Neural cell (in vitro differentiated cells): ENCODE results near the gene ACVR1B. TPM values are rescaled to one million over a fixed set of nuclear protein-coding genes. Genes with fewer than 3 reads are reported as not detected.

ENCODE experiments used
- H2AFZ ChIP-seq: fragments of 200-600, 300-800 bp; sonication (generic), shearing (Covaris generic); 2 replicates; pipeline ENCODE4 v1.6.0; 2014; ENCODE audit warnings: low read depth, mild to moderate bottlenecking, antibody characterized with exemption, low read length, moderate library complexity
- H3F3A ChIP-seq: fragments of 200-600 bp; shearing (Covaris generic); 2 replicates; pipeline ENCODE4 v1.6.1; 2016; ENCODE audit warnings: mild to moderate bottlenecking, moderate library complexity, mixed read lengths, antibody characterized with exemption, low read length; ENCODE audit not compliant: insufficient read depth, poor library complexity, severe bottlenecking
- H3K27ac ChIP-seq: fragments of 200-600, 300-800 bp; sonication (generic), shearing (Covaris generic); 2 replicates; pipeline ENCODE4 v1.5.1; 2014; ENCODE audit warnings: mild to moderate bottlenecking, low read length, moderate library complexity
- H3K27me3 ChIP-seq: fragments of 300-800, 200-600 bp; sonication (generic), shearing (Covaris generic); 2 replicates; pipeline ENCODE4 v1.6.0; 2014; ENCODE audit warnings: mild to moderate bottlenecking, low read depth, low read length, moderate library complexity; ENCODE audit not compliant: insufficient read depth
- H3K36me3 ChIP-seq: fragments of 300-800, 200-600 bp; sonication (generic), shearing (Covaris generic); 2 replicates; pipeline ENCODE4 v1.5.1; 2014; ENCODE audit warnings: mild to moderate bottlenecking, antibody characterized with exemption, low read length, moderate library complexity; ENCODE audit not compliant: insufficient read depth
- H3K4me2 ChIP-seq: fragments of 300-800, 200-600 bp; sonication (generic), shearing (Covaris generic); 2 replicates; pipeline ENCODE4 v1.6.0; 2014; ENCODE audit warnings: mild to moderate bottlenecking, low read length
- H3K4me3 ChIP-seq: fragments of 300-800, 200-600 bp; sonication (generic), shearing (Covaris generic); 2 replicates; pipeline ENCODE4 v1.5.1; 2014; ENCODE audit warnings: mild to moderate bottlenecking, low read length, moderate library complexity
- H3K79me2 ChIP-seq: fragments of 200-600 bp; shearing (Covaris generic); replicated peaks from 2 replicates; pipeline ENCODE4 v1.6.0; 2014; ENCODE audit warnings: mild to moderate bottlenecking, low read length, moderate library complexity; ENCODE audit not compliant: insufficient read depth
- H3K9ac ChIP-seq: fragments of 300-800, 200-600 bp; sonication (generic), shearing (Covaris generic); 2 replicates; pipeline ENCODE4 v1.6.1; 2016; ENCODE audit warnings: mild to moderate bottlenecking, low read length, mixed read lengths
- H3K9me2 ChIP-seq: fragments of 200-600 bp; shearing (Covaris generic); 2 replicates; pipeline ENCODE4 v1.6.1; 2016; ENCODE audit warnings: mild to moderate bottlenecking, low read length, mixed read lengths; ENCODE audit not compliant: insufficient read depth
- H3K9me3 ChIP-seq: fragments of 200-600, 300-800 bp; sonication (generic), shearing (Covaris generic); 2 replicates; pipeline ENCODE4 v1.6.1; 2016; ENCODE audit warnings: mild to moderate bottlenecking, mixed run types, low read length, moderate library complexity, mixed read lengths
- H4K20me1 ChIP-seq: fragments of 200-600 bp; shearing (Covaris generic); 2 replicates; pipeline ENCODE4 v1.6.1; 2016; ENCODE audit warnings: mild to moderate bottlenecking, mixed run types; ENCODE audit not compliant: insufficient read depth
- EP300 ChIP-seq: fragments of 450-650 bp; conservative IDR thresholded peaks from 2 replicates; pipeline ENCODE4 v1.6.1; 2014; ENCODE audit warnings: antibody characterized with exemption, mild to moderate bottlenecking, moderate library complexity; ENCODE audit not compliant: poor library complexity, severe bottlenecking
- EZH2 ChIP-seq: fragments of 200-600, 300-800 bp; shearing (Covaris generic), sonication (generic); IDR thresholded peaks from 2 replicates; pipeline ENCODE4 v1.6.1; 2014; ENCODE audit warnings: antibody characterized with exemption, low read length, borderline replicate concordance, mild to moderate bottlenecking; ENCODE audit not compliant: insufficient read depth, poor library complexity, severe bottlenecking
- MXI1 ChIP-seq: fragments of 450-650 bp; conservative IDR thresholded peaks from 2 replicates; pipeline ENCODE4 v1.6.1; 2014; ENCODE audit warnings: antibody characterized with exemption, mild to moderate bottlenecking; ENCODE audit not compliant: poor library complexity, severe bottlenecking
- POLR2AphosphoS5 ChIP-seq: IDR thresholded peaks from 2 replicates; pipeline ENCODE4 v1.6.1; 2012
- RAD21 ChIP-seq: fragments of 450-650 bp; conservative IDR thresholded peaks from 2 replicates; pipeline ENCODE4 v1.6.1; 2014; ENCODE audit warnings: antibody characterized with exemption, mild to moderate bottlenecking, moderate library complexity
- REST ChIP-seq: IDR thresholded peaks from 2 replicates; pipeline ENCODE4 v1.6.1; 2012; ENCODE audit warnings: borderline replicate concordance
- SMC3 ChIP-seq: fragments of 450-650 bp; conservative IDR thresholded peaks from 2 replicates; pipeline ENCODE4 v1.6.1; 2014; ENCODE audit warnings: antibody characterized with exemption, mild to moderate bottlenecking, moderate library complexity; ENCODE audit not compliant: poor library complexity
- TAF1 ChIP-seq: IDR thresholded peaks from 2 replicates; pipeline ENCODE4 v1.6.1; 2012; ENCODE audit warnings: low read depth
- polyA plus RNA-seq: library from polyadenylated mRNA; depleted of rRNA; stranded (reverse); fragments of >200 nt; gene quantifications from 2 replicates; pipeline ENCODE4 v1.2.3, GENCODE V29; 2014
- TF ChIP-seq, protein P1 (sequence below): fragments of 450-650 bp; IDR thresholded peaks from 2 replicates; pipeline ENCODE4 v1.5.1; 2014; ENCODE audit warnings: antibody characterized with exemption, mild to moderate bottlenecking, moderate library complexity; ENCODE audit not compliant: poor library complexity, severe bottlenecking

The ACVR1B gene
- polyA plus RNA-seq, 1 donor from 2014 or later, result 47.2 TPM

DNA sequence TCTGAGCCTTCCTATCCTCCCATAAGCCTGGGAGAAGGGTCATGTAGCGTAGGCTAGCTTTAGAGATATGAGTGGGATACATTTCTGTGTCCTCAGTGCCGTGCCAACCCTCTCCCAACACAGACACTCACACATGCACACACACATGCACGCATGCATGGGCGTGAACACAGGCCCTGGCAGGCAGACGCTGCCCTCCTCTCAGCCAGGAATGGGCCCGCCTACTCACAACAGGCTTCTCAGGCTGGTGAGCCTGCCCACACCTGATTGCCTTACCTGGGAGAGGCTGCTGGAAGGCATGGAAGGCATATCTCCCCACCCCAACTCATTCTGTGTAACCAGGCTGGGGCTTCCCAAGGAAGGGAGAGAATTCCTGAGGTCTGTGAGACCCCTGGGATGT, 12.8 kb upstream of the ACVR1B start:
- Histone ChIP-seq H3K27ac (no peak overlapping the region), H3K27me3 (no peaks in the 10 kb centered on the region), H3F3A (no peaks in the 10 kb centered on the region), H2AFZ (no peak overlapping the region), H3K36me3 (no peaks in the 10 kb centered on the region), H3K4me2 (no peak overlapping the region), H4K20me1 (no peaks in the 10 kb centered on the region), H3K9me2 (no peaks in the 10 kb centered on the region), H3K9ac (no peak overlapping the region), H3K79me2 (no peaks in the 10 kb centered on the region), H3K9me3 (no peaks in the 10 kb centered on the region), H3K4me3 (no peak overlapping the region)
- TF ChIP-seq RAD21, result no peak
- TF ChIP-seq REST, result no peak

DNA sequence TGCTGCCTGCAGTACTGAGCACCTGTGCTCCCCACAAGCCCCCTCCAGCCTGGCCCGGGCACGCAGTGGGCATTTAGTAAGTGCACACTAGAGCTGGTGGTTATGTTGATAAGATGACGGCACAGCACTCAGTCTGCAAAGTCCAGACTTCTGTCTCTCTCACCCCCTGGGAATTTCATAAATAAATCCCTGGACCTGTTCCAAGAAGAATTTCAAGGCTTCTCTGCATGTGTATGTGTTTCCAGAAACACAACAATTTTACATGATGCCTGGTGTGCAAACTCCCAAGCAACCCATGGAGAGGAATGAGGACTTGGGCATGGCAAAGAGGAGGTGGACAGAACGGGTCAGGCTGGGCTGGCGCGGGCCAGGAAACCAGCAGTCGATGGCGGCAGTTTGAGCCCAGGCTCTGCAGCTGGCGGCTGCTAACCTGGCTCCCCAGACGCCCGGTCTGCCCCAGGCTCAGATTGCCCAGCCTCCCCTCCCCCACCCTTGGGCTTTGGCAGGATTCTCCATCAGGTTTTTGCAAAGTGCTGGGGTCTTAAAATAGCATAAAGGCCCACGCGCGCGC, 10.4 kb upstream of the ACVR1B start:
- no peaks in the 10 kb centered on the region for H3K9me3 ChIP-seq
- H3K4me2 ChIP-seq, result no peak overlapping the region
- H3F3A ChIP-seq, result no peaks in the 10 kb centered on the region
- no peaks in the 10 kb centered on the region for H4K20me1 ChIP-seq
- no peaks in the 10 kb centered on the region for H3K27me3 ChIP-seq
- H3K79me2 ChIP-seq, result no peaks in the 10 kb centered on the region
- H3K36me3 ChIP-seq, result no peaks in the 10 kb centered on the region
- no peak overlapping the region for H3K27ac ChIP-seq
- no peaks in the 10 kb centered on the region for H3K9me2 ChIP-seq
- no peak overlapping the region for H3K9ac ChIP-seq
- no peak for TF ChIP-seq POLR2AphosphoS5
- TF ChIP-seq REST, result no peak
- no peak for TF ChIP-seq MXI1
- TF ChIP-seq SMC3, result no peak
- TF ChIP-seq TAF1, result no peak
- TF ChIP-seq EP300, result no peak
- TF ChIP-seq EZH2, result no peak
- TF ChIP-seq, protein P1, sequence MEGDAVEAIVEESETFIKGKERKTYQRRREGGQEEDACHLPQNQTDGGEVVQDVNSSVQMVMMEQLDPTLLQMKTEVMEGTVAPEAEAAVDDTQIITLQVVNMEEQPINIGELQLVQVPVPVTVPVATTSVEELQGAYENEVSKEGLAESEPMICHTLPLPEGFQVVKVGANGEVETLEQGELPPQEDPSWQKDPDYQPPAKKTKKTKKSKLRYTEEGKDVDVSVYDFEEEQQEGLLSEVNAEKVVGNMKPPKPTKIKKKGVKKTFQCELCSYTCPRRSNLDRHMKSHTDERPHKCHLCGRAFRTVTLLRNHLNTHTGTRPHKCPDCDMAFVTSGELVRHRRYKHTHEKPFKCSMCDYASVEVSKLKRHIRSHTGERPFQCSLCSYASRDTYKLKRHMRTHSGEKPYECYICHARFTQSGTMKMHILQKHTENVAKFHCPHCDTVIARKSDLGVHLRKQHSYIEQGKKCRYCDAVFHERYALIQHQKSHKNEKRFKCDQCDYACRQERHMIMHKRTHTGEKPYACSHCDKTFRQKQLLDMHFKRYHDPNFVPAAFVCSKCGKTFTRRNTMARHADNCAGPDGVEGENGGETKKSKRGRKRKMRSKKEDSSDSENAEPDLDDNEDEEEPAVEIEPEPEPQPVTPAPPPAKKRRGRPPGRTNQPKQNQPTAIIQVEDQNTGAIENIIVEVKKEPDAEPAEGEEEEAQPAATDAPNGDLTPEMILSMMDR, result no peak
- no peak for TF ChIP-seq RAD21
- H3K4me3 ChIP-seq, result no peak overlapping the region
- H2AFZ ChIP-seq, result no peak overlapping the region
